H9 (cell line): ENCODE data around the gene PLXNC1. TPM values are rescaled to one million over a fixed set of nuclear protein-coding genes. Genes with fewer than 3 reads are reported as not detected.

Experiments
- DNase-seq: peaks from one replicate; pipeline ENCODE4 v3.0.0-alpha.2; 2017
- H2AFZ ChIP-seq: one replicate; pipeline ENCODE4 v1.6.1; 2013; ENCODE audit warnings: mild to moderate bottlenecking, low read length, control low read depth, moderate library complexity
- H2AK5ac ChIP-seq: 2 replicates; pipeline ENCODE4 v1.6.1; 2013; ENCODE audit warnings: low read length, control low read depth, mixed read lengths; ENCODE audit not compliant: insufficient read length
- H2BK120ac ChIP-seq: one replicate; pipeline ENCODE4 v1.6.1; 2013; ENCODE audit warnings: low read depth, mild to moderate bottlenecking, low read length, control low read depth, inconsistent platforms; ENCODE audit not compliant: poor library complexity, severe bottlenecking
- H2BK12ac ChIP-seq: 2 replicates; pipeline ENCODE4 v1.6.1; 2013; ENCODE audit warnings: low read length, control low read depth, mixed read lengths, low read depth; ENCODE audit not compliant: insufficient read length
- H2BK15ac ChIP-seq: 2 replicates; pipeline ENCODE4 v1.6.1; 2013; ENCODE audit warnings: low read depth, low read length, control low read depth
- H2BK20ac ChIP-seq: one replicate; pipeline ENCODE4 v1.6.1; 2013; ENCODE audit warnings: low read depth, mild to moderate bottlenecking, low read length, control low read depth, inconsistent platforms; ENCODE audit not compliant: poor library complexity, severe bottlenecking
- H2BK5ac ChIP-seq: 2 replicates; pipeline ENCODE4 v1.6.1; 2013; ENCODE audit warnings: low read length, control low read depth, mixed read lengths; ENCODE audit not compliant: insufficient read length
- H3K14ac ChIP-seq: 2 replicates; pipeline ENCODE4 v1.6.1; 2013; ENCODE audit warnings: low read length, control low read depth; ENCODE audit not compliant: insufficient read depth
- H3K18ac ChIP-seq: 2 replicates; pipeline ENCODE4 v1.6.1; 2013; ENCODE audit warnings: low read depth, mild to moderate bottlenecking, mixed read lengths, low read length, control low read depth; ENCODE audit not compliant: insufficient read length
- H3K23ac ChIP-seq: 2 replicates; pipeline ENCODE4 v1.6.1; 2013; ENCODE audit warnings: low read length, control low read depth, mixed read lengths, low read depth; ENCODE audit not compliant: insufficient read length
- H3K23me2 ChIP-seq: 2 replicates; pipeline ENCODE4 v1.6.1; 2013; ENCODE audit warnings: low read depth, mild to moderate bottlenecking, mixed read lengths, low read length, control low read depth; ENCODE audit not compliant: insufficient read length, poor library complexity, severe bottlenecking
- H3K27ac ChIP-seq: 2 replicates; pipeline ENCODE4 v1.5.1; 2013; ENCODE audit warnings: low read length, control low read depth, mixed read lengths, low read depth; ENCODE audit not compliant: insufficient read length
- H3K27me3 ChIP-seq: 2 replicates; pipeline ENCODE4 v1.6.1; 2013; ENCODE audit warnings: low read length, control low read depth, inconsistent platforms; ENCODE audit not compliant: insufficient read depth
- H3K4ac ChIP-seq: 2 replicates; pipeline ENCODE4 v1.6.1; 2013; ENCODE audit warnings: low read depth, mild to moderate bottlenecking, control low read depth, inconsistent platforms, low read length, moderate library complexity
- H3K4me1 ChIP-seq: 2 replicates; pipeline ENCODE4 v1.6.1; 2013; ENCODE audit warnings: low read length, control low read depth, inconsistent platforms; ENCODE audit not compliant: insufficient read depth
- H3K4me2 ChIP-seq: 2 replicates; pipeline ENCODE4 v1.6.1; 2013; ENCODE audit warnings: low read length, control low read depth, mixed read lengths; ENCODE audit not compliant: insufficient read length, insufficient read depth
- H3K56ac ChIP-seq: 2 replicates; pipeline ENCODE4 v1.6.1; 2013; ENCODE audit warnings: low read depth, mild to moderate bottlenecking, mixed read lengths, low read length, control low read depth; ENCODE audit not compliant: insufficient read length
- H3K79me1 ChIP-seq: 2 replicates; pipeline ENCODE4 v1.6.1; 2013; ENCODE audit warnings: low read depth, mild to moderate bottlenecking, moderate library complexity, low read length, control low read depth, inconsistent platforms; ENCODE audit not compliant: insufficient read depth, poor library complexity, severe bottlenecking
- H3K79me2 ChIP-seq: 2 replicates; pipeline ENCODE4 v1.6.1; 2013; ENCODE audit warnings: low read length, control low read depth, inconsistent platforms; ENCODE audit not compliant: insufficient read depth
- H3K9ac ChIP-seq: 2 replicates; pipeline ENCODE4 v1.6.1; 2013; ENCODE audit warnings: low read length, control low read depth, mixed read lengths; ENCODE audit not compliant: insufficient read length; ENCODE audit errors: extremely low read depth
- H3K9me3 ChIP-seq: one replicate; pipeline ENCODE4 v1.6.1; 2013; ENCODE audit warnings: low read depth, low read length, inconsistent platforms; ENCODE audit not compliant: control insufficient read depth
- H3T11ph ChIP-seq: one replicate; pipeline ENCODE4 v1.6.1; 2013; ENCODE audit warnings: mild to moderate bottlenecking, low read length, control low read depth, inconsistent platforms
- H4K20me1 ChIP-seq: one replicate; pipeline ENCODE4 v1.6.1; 2013; ENCODE audit not compliant: control insufficient read depth, insufficient read length, insufficient read depth
- H4K5ac ChIP-seq: 2 replicates; pipeline ENCODE4 v1.6.1; 2013; ENCODE audit warnings: low read depth, mild to moderate bottlenecking, mixed read lengths, low read length, control low read depth; ENCODE audit not compliant: insufficient read length
- H4K8ac ChIP-seq: replicated peaks from 2 replicates; pipeline ENCODE4 v1.6.1; 2013; ENCODE audit warnings: low read length, control low read depth, mixed read lengths, low read depth; ENCODE audit not compliant: insufficient read length
- H4K91ac ChIP-seq: 2 replicates; pipeline ENCODE4 v1.6.1; 2013; ENCODE audit warnings: low read depth, mild to moderate bottlenecking, moderate library complexity, mixed read lengths, low read length, control low read depth; ENCODE audit not compliant: insufficient read length
- H3K27ac Mint-ChIP-seq, 3 experiments: 2 replicates in 2 of 3; 3 replicates in 1 of 3; pipeline ENCODE4 v1.8.0; 2020 to 2021; ENCODE audit warnings: mixed read lengths in 3 of 3, mild to moderate bottlenecking in 1 of 3, moderate library complexity in 1 of 3
- H3K27me3 Mint-ChIP-seq: 2 replicates; pipeline ENCODE4 v1.8.0; 2021; ENCODE audit warnings: low read depth, mild to moderate bottlenecking, moderate library complexity, mixed read lengths
- H3K36me3 Mint-ChIP-seq, 3 experiments: 2 replicates in 2 of 3; 3 replicates in 1 of 3; pipeline ENCODE4 v1.8.0; 2020 to 2021; ENCODE audit warnings: low read depth in 3 of 3, mixed read lengths in 3 of 3; ENCODE audit not compliant: insufficient read depth in 1 of 3
- H3K4me1 Mint-ChIP-seq, 2 experiments: 2 replicates each; pipeline ENCODE4 v1.8.0; 2020; ENCODE audit warnings: mixed read lengths in 2 of 2
- H3K4me3 Mint-ChIP-seq, 2 experiments: 2 replicates in 1 of 2; 3 replicates in 1 of 2; pipeline ENCODE4 v1.8.0; 2020 to 2021; ENCODE audit warnings: mild to moderate bottlenecking in 2 of 2, mixed read lengths in 2 of 2, moderate library complexity in 1 of 2
- H3K9me3 Mint-ChIP-seq, 2 experiments: 2 replicates in 1 of 2; 3 replicates in 1 of 2; pipeline ENCODE4 v1.8.0; 2020; ENCODE audit warnings: mild to moderate bottlenecking in 2 of 2, mixed read lengths in 2 of 2, moderate library complexity in 1 of 2
- CTCF ChIP-seq: fragments of 200-600 bp; sonication (generic); conservative IDR thresholded peaks from 3 replicates; pipeline ENCODE4 v1.8.0; 2021; ENCODE audit warnings: antibody characterized with exemption, mild to moderate bottlenecking
- WGBS: extraction: QIAGEN DNeasy Blood & Tissue Kit; methylation state at CpG from one replicate; pipeline ENCODE4 v1.1.7; 2013; ENCODE audit warnings: missing lambda C conversion rate, low lambda C conversion rate, mixed read lengths; ENCODE audit not compliant: insufficient read length; ENCODE audit errors: extremely low coverage; 5-methylcytosine and 5-hydroxymethylcytosine counted together
- total RNA-seq: library from RNA; stranded (reverse); gene quantifications from 2 replicates; pipeline ENCODE4 v1.2.1, GENCODE V29; 2021

PLXNC1 gene
- total RNA-seq, 1 experiment from 2014 or later = 1.2 TPM

GRCh38 chr12:94272280-94272679 is 123.9 kb downstream of the PLXNC1 start:
- no peak overlapping the region for H2BK12ac ChIP-seq
- no CpG with 5 or more reads among the region's 5 CpGs for WGBS

More at GRCh38 chr12:94272280-94272679, 123.9 kb downstream of the PLXNC1 start:
- no peaks in the 10 kb centered on the region for H3K27me3 ChIP-seq
- DNase-seq = no peak
- no peaks in the 10 kb centered on the region for H3K23me2 ChIP-seq
- no peak overlapping the region for H4K5ac ChIP-seq
- no peak overlapping the region; a peak in 1 of 5 replicates for H3K4me3 Mint-ChIP-seq
- H3K9me3 ChIP-seq = no peaks in the 10 kb centered on the region
- no peak overlapping the region for H2AFZ ChIP-seq
- H3K9ac ChIP-seq = no peak overlapping the region
- H3K23ac ChIP-seq = no peak overlapping the region
- H3K4me1 Mint-ChIP-seq = peaks cover 12 to 21% of the 10 kb centered on the region in 2 experiments
- H3K18ac ChIP-seq = no peak overlapping the region
- no peak overlapping the region for H3K27ac ChIP-seq
- H3K79me1 ChIP-seq = no peaks in the 10 kb centered on the region
- TF ChIP-seq CTCF = no peak
- H2BK15ac ChIP-seq = no peak overlapping the region
- no peak overlapping the region for H4K8ac ChIP-seq
- no peak overlapping the region for H2BK5ac ChIP-seq
- no peak overlapping the region for H3K14ac ChIP-seq
- no peaks in the 10 kb centered on the region for H3K27me3 Mint-ChIP-seq
- no peak overlapping the region for H2AK5ac ChIP-seq
- no peaks in the 10 kb centered on the region; a peak in 3 of 7 replicates for H3K36me3 Mint-ChIP-seq
- no peaks in the 10 kb centered on the region for H4K20me1 ChIP-seq
- no peak overlapping the region for H2BK120ac ChIP-seq
- peak overlapping the region in 1 of 3 experiments; percentile 7; a peak in 2 of 7 replicates for H3K27ac Mint-ChIP-seq
- no peaks in the 10 kb centered on the region; the same call in 1 of the 2 replicates for H3K4me1 ChIP-seq
- H3K79me2 ChIP-seq = no peaks in the 10 kb centered on the region
- H3K9me3 Mint-ChIP-seq = no peaks in the 10 kb centered on the region
- H3T11ph ChIP-seq = no peak overlapping the region
- H4K91ac ChIP-seq = no peak overlapping the region
- no peak overlapping the region for H3K56ac ChIP-seq
- H3K4ac ChIP-seq = no peak overlapping the region
- no peak overlapping the region for H2BK20ac ChIP-seq
- H3K4me2 ChIP-seq = no peak overlapping the region
